ENCODE results near the gene TWIST2. TPM values are rescaled to one million over a fixed set of nuclear protein-coding genes. Genes with fewer than 3 reads are reported as not detected.

Gene TWIST2
- total RNA-seq, 1 donor from 2014 or later = 0.46 TPM

DNA sequence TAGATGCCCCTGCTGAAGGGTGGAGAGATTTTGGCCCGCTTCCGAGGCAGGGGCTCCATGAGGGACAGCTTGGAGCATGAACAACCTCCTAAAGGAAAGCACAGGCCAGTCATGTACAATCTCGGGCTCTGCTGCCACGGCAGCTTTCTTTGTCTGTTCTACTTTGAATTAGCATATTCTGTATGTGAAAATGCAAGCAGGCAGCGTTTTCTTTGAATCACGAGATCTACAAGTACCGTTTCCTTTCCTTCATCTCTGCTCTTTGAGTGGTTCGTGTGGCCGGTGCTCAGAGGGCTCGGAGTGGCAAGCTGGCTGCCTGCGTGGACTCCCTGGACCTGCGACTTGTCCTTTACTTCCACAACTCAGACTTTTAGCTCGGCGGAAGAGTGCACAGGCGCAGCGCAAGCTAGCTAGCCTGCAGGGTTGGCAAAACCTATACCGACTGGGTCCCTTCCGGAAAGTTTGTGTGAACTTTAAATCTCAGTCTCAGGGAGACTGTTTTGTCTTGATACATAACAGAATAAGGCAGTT lies 6.9 kb downstream of the TWIST2 start:
- no peak overlapping the region for H3K4me3 ChIP-seq (ENCODE audit: low read depth, low read length)
- no peak for DNase-seq (ENCODE audit: low read depth)
- TF ChIP-seq, protein P1, sequence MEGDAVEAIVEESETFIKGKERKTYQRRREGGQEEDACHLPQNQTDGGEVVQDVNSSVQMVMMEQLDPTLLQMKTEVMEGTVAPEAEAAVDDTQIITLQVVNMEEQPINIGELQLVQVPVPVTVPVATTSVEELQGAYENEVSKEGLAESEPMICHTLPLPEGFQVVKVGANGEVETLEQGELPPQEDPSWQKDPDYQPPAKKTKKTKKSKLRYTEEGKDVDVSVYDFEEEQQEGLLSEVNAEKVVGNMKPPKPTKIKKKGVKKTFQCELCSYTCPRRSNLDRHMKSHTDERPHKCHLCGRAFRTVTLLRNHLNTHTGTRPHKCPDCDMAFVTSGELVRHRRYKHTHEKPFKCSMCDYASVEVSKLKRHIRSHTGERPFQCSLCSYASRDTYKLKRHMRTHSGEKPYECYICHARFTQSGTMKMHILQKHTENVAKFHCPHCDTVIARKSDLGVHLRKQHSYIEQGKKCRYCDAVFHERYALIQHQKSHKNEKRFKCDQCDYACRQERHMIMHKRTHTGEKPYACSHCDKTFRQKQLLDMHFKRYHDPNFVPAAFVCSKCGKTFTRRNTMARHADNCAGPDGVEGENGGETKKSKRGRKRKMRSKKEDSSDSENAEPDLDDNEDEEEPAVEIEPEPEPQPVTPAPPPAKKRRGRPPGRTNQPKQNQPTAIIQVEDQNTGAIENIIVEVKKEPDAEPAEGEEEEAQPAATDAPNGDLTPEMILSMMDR (conservative IDR thresholded peaks at IDR 0.05; ENCODE audit: low read depth, low read length) = no peak

DNA sequence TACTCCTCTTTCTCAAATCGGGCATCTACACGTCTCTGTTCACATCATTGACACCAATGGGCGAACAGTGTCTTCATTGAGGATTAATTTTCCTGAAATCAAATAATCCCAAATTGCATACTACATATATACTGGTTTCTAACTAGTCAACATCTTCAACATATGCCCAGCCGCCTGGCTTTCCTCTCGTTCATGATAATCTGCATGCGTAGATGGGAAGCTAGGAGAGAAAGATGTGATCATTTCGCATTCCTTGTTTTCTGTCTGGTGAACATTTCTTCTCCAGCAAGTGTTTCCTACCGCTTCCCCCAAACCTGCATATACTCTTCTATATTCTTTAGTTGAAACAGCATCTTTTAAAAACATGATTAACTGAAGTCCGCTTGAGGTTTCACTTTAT lies 7.4 kb downstream of the TWIST2 start:
- no peak for DNase-seq (ENCODE audit: low read depth)
- TF ChIP-seq, protein P1 (conservative IDR thresholded peaks at IDR 0.05; ENCODE audit: low read depth, low read length) = no peak
- H3K4me3 ChIP-seq (ENCODE audit: low read depth, low read length) = no peak overlapping the region

DNA sequence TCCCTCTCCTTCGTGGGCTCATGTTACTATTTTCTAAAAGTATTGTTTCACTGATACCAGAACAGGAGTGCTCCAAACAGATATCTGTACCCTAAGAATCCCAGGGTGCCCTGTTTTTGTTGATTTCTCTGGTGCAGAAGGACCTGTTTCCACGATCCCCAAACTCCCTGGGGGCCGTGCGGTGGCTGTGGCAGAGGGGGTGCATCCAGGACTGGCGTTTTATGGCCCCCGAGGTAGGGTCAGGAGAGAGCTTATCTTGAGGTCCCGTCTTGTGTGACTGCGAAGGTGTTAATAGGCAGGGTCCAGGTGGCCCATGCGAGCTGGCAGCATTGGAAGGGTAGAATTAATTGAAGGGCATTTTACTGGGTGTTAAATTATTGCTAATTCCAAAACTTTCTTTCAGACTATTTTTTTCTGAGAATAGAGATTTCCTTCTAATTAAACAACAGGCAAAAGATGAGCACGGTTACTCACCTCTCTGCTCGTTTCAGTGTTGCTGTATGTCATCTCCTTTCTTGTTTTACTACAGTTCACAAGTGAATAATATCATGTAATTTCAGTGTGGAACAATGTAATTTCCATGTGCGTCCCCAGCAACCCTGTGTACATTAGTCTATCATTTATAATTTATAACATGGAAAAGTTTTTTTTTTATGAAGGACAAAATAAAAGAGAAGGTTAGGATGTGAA lies 8.2 kb downstream of the TWIST2 start:
- no peak overlapping the region for H3K4me3 ChIP-seq (ENCODE audit: low read depth, low read length)

DNA sequence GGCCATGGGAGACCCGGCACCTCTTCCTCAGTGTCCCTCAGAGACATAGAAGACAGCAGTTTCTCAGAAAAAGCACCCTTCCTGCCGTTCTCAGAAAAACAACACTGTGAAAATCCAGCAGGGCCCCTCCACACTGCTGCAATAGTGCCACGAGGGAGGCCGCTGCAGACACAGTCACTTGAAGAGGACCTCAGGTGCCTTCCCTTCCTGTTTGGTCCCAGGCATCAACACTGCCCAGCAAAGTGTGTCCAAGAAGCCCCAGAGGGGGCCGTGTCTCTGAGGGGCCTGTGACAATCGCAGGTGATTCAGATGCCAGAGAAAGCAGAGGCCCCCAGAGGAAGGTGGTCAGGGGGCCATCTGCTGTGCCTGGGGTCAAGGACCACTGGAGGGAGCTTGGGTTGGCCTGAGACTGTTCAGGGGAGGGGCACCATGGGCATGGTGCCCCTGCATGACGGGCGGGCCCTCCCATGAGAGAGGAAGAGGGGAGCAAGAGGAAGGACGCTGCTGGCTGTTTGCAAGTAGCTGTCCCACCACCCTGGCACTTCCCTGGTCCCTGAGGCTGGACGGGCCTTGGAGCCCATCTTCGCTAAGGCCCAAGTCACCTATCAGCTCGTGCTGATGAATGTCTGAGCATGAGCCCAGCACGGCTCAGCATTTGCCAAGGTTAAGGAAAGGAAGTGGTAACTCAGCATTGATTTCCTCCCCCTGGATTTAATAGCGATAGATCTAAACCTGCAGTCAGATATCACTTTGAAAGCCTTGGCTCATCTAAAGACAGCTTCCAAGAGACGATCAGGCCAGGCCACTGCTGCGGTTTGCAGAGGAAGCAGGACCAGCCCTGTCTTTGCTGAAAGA lies 9.1 kb downstream of the TWIST2 start:
- DNase-seq (ENCODE audit: low read depth) = no peak
- TF ChIP-seq, protein P1 (conservative IDR thresholded peaks at IDR 0.05; ENCODE audit: low read depth, low read length) = no peak

More for the DNA sequence above, 8.2 kb downstream of the TWIST2 start:
- DNase-seq (ENCODE audit: low read depth) = no peak
- TF ChIP-seq, protein P1 (conservative IDR thresholded peaks at IDR 0.05; ENCODE audit: low read depth, low read length) = no peak

DNA sequence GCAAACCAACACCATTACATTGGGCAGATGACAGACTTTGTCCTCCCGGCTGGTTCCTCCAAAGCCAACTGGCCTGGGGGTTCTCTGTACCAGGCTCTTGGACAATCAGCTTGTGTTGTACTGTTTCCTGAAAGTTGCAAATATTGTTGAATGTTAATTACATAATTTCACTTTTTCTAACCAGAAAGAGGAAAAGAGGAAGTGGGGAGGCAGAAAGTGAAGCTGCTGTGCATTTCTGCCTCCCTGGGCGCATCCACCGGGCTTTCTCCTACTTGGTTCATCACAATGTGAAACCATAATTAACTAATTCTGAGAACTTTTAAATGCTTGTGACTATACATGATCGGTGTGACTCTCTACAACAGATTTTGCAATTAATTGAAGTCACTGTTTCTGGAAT lies 10.1 kb downstream of the TWIST2 start:
- TF ChIP-seq, protein P1 (conservative IDR thresholded peaks at IDR 0.05; ENCODE audit: low read depth, low read length) = no peak
- H3K4me3 ChIP-seq (ENCODE audit: low read depth, low read length) = no peak overlapping the region
- DNase-seq (ENCODE audit: low read depth) = no peak

More for the DNA sequence above, 9.1 kb downstream of the TWIST2 start:
- no peak overlapping the region for H3K4me3 ChIP-seq (ENCODE audit: low read depth, low read length)

DNA sequence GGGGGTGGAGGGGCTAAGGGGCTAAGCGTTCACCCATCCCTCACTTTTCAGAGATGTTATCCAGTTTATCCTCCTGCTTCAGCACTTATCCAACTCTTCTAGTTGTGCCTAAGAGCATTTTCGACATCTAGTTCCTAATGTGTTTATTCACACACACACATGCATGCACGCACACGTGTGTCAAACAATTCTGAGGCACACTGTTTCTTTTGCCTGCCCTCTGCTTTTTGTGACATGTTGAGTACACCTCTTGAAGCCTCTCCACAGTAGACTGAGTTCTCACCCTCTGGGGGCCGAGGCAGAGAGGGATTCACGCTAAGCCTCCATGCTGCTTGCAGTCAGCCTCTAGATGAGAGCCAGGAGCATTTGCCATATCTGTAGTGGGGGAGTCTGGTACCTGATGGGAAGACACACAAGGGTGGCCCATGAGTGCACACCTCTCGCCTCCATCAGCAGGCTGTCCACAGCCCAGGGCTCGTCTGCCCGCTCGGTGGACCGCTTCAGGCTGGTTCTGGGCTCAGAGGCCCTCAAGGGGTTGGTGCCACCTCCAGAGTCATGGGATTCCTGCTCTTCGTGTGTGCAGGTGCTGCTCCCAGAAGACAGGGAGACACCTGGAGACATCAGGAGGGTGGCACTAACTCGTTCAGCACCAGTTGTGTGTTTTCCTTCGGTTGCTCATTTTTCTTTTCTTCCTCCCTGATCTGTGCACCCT lies 11.9 kb downstream of the TWIST2 start:
- no peak for DNase-seq (ENCODE audit: low read depth)
- no peak overlapping the region for H3K4me3 ChIP-seq (ENCODE audit: low read depth, low read length)
- TF ChIP-seq, protein P1 (conservative IDR thresholded peaks at IDR 0.05; ENCODE audit: low read depth, low read length) = no peak

Measured in epithelial cell of proximal tubule (primary cell).